HepG2 (cell line): ENCODE data around the gene MAGEB2. TPM values are rescaled to one million over a fixed set of nuclear protein-coding genes. Genes with fewer than 3 reads are reported as not detected.

Source experiments
- ATAC-seq: fragments of 200-7000 bp; cut with Tn5 transposase; 3 replicates; pipeline ENCODE4 v1.9.1; 2020; ENCODE audit warnings: mild to moderate bottlenecking, moderate library complexity
- BruUV-seq: library from RNA; stranded (reverse); fragments of 400-500 nt; replicated peaks from 2 replicates; lab custom pipeline; 2021; lab: Mats Ljungman, UMichigan
- CTCF ChIA-PET: fragments of 300-600 bp; formaldehyde crosslinking; extraction: SDS; loops from one replicate; lab custom pipeline; 2021; ENCODE audit warnings: low total read pairs, inconsistent platforms, low intra/inter-chr PET ratio; lab: Yijun Ruan, JAX
- POLR2A ChIA-PET: fragments of 350-600 bp; sonication (Branson Sonifier 250); formaldehyde crosslinking; loops from one replicate; lab custom pipeline; 2020; ENCODE audit warnings: antibody characterized with exemption, inconsistent platforms; lab: Yijun Ruan, JAX
- DNase-seq: peaks from one replicate; pipeline ENCODE4 v3.0.0-alpha.2; 2015; ENCODE audit warnings: low spot score
- FAIRE-seq: peaks from 3 replicates; lab custom pipeline; 2011; peaks lifted over from hg19 to GRCh38; lab: Jason Lieb, UNC
- H2AFZ ChIP-seq: one replicate; pipeline ENCODE4 v1.6.1; 2011; ENCODE audit warnings: low read length, inconsistent platforms
- H3K27ac ChIP-seq: fragments of 300-600 bp; 3 replicates; pipeline ENCODE4 v1.8.0; 2011; ENCODE audit warnings: mixed run types, mild to moderate bottlenecking, mixed read lengths, low read length, inconsistent platforms; ENCODE audit not compliant: insufficient read depth; ENCODE audit errors: extremely low read length
- H3K27me3 ChIP-seq, 2 experiments: fragments of 200-600 bp in 1 of 2; 2 replicates in 1 of 2; 3 replicates in 1 of 2; pipeline versions ENCODE4 v1.6.0 to v1.8.0; 2011; ENCODE audit warnings: low read length in 2 of 2, mild to moderate bottlenecking in 2 of 2, moderate library complexity in 2 of 2, inconsistent platforms in 1 of 2; ENCODE audit not compliant: insufficient read depth in 2 of 2, control insufficient read depth in 1 of 2
- H3K36me3 ChIP-seq, 2 experiments: fragments of 200-600 bp in 1 of 2; replicated peaks in 1 of 2; 2 replicates in 1 of 2; 3 replicates in 1 of 2; pipeline versions ENCODE4 v1.5.1 to v1.8.0; 2011; ENCODE audit warnings: low read length in 2 of 2, inconsistent platforms in 1 of 2; ENCODE audit not compliant: insufficient read depth in 2 of 2, control insufficient read depth in 1 of 2
- H3K4me1 ChIP-seq: 2 replicates; pipeline ENCODE4 v1.5.1; 2012; ENCODE audit warnings: low read length, inconsistent platforms; ENCODE audit not compliant: insufficient read depth
- H3K4me2 ChIP-seq: 2 replicates; pipeline ENCODE4 v1.6.0; 2011; ENCODE audit warnings: low read depth, low read length, inconsistent platforms
- H3K4me3 ChIP-seq, 3 experiments: fragments of 200-600 bp in 1 of 3; sonication (generic), shearing (Covaris generic) in 1 of 3; replicated peaks in 1 of 3; 2 replicates each; pipeline ENCODE4 v1.5.1; 2011 to 2016; ENCODE audit warnings: low read length in 3 of 3, inconsistent platforms in 2 of 3, low read depth in 2 of 3, mild to moderate bottlenecking in 2 of 3, control low read depth in 1 of 3, mixed read lengths in 1 of 3; ENCODE audit not compliant: insufficient read depth in 1 of 3
- H3K79me2 ChIP-seq: one replicate; pipeline ENCODE4 v1.6.1; 2011; ENCODE audit warnings: low read length, inconsistent platforms; ENCODE audit not compliant: insufficient read depth
- H3K9ac ChIP-seq: 2 replicates; pipeline ENCODE4 v1.6.0; 2011; ENCODE audit warnings: mild to moderate bottlenecking, low read depth, low read length, inconsistent platforms; ENCODE audit not compliant: insufficient read depth
- H3K9me3 ChIP-seq: 2 replicates; pipeline ENCODE4 v1.5.1; 2012; ENCODE audit warnings: mild to moderate bottlenecking, low read length
- H4K20me1 ChIP-seq: 2 replicates; pipeline ENCODE4 v1.6.0; 2011; ENCODE audit warnings: inconsistent platforms, mild to moderate bottlenecking, low read length, moderate library complexity; ENCODE audit not compliant: insufficient read depth
- CTCF ChIP-seq: sonication (generic); formaldehyde crosslinking; IDR thresholded peaks from 2 replicates; pipeline ENCODE4 v1.5.0; 2020; ENCODE audit warnings: mild to moderate bottlenecking, missing genetic modification reagents, moderate library complexity
- GABPA ChIP-seq, 2 experiments: IDR thresholded peaks; 2 replicates each; pipeline ENCODE4 v1.6.1; 2011 to 2016; ENCODE audit warnings: low read depth in 2 of 2, low read length in 1 of 2, missing biosample characterization in 1 of 2, missing genetic modification characterization in 1 of 2
- TCF12 ChIP-seq, 2 experiments: fragments of 450-650 bp in 1 of 2; sonication (generic) in 1 of 2; formaldehyde crosslinking in 1 of 2; IDR thresholded peaks; 2 replicates each; pipeline versions ENCODE4 v1.6.1 to v1.8.0; 2017 to 2022; ENCODE audit warnings: antibody characterized with exemption in 1 of 2, mild to moderate bottlenecking in 1 of 2, missing genetic modification reagents in 1 of 2, moderate library complexity in 1 of 2
- ZBTB33 ChIP-seq: sonication (generic); formaldehyde crosslinking; IDR thresholded peaks from 2 replicates; pipeline ENCODE4 v1.4.0; 2020; ENCODE audit warnings: missing genetic modification reagents
- WGBS: methylation state at CpG from one replicate; pipeline ENCODE4 v1.1.6; 2017; ENCODE audit warnings: low lambda C conversion rate; 5-methylcytosine and 5-hydroxymethylcytosine counted together
- in situ Hi-C: cut with HindIII; loops from 2 replicates; pipeline ENCODE4 v1.10.0; 2017; ENCODE audit warnings: low pct_unique_long_range_greater_than_20kb; ENCODE audit not compliant: extremely low pct_ligation_motif_present
- intact Hi-C: fragments of 100-400 bp; cut with micrococcal nuclease; formaldehyde crosslinking; loops from one replicate; pipeline ENCODE4 v1.10.0; 2022; ENCODE audit not compliant: unreplicated experiment
- polyA plus RNA-seq, 8 experiments: library from polyadenylated mRNA; depleted of rRNA in 3 of 8; stranded (reverse) in 7 of 8; unstranded in 1 of 8; fragments of >200 nt; fragmentation: Illumina TruSeq in 4 of 8; extraction: Trizol in 4 of 8; gene quantifications; 2 replicates each; pipeline versions ENCODE4 v1.2.1 to v1.2.3, GENCODE V29; 2011 to 2016; ENCODE audit warnings: low read depth in 4 of 8, missing spikeins in 1 of 8, mixed read lengths in 1 of 8; ENCODE audit not compliant: insufficient read depth in 1 of 8
- total RNA-seq, 5 experiments: library from RNA; depleted of rRNA; stranded (reverse); fragments of >200 nt; fragmentation: Illumina TruSeq; extraction: Trizol; gene quantifications; 2 replicates each; pipeline ENCODE4 v1.2.3, GENCODE V29; 2016; ENCODE audit warnings: low read depth in 1 of 5

The MAGEB2 gene
- total and polyA plus RNA-seq, 2 of the 13 experiments (the other 11 are each of a cell fraction or from before 2014, with no cell fraction given): not detected

GRCh38 chrX:30246769-30247489 lies 31.6 kb downstream of the MAGEB2 start, which contains the start of gene MAGEB1:
Gene MAGEB1 (plus strand): TSS chrX:30247146. CDS start chrX:30250494, 3,348 bp downstream.
- Histone ChIP-seq H3K27ac (no peak within 1 kb of the TSS), H3K9ac (no peak within 1 kb of the TSS), H2AFZ (no peak within 1 kb of the TSS), H3K79me2 (no peaks in the 10 kb centered on the region), H3K4me2 (peak within 1 kb of the TSS; percentile 7; the same call in 1 of the 2 replicates), H4K20me1 (no peaks in the 10 kb centered on the region), H3K36me3 (no peaks in the 10 kb centered on the region), H3K4me1 (no peaks in the 10 kb centered on the region), H3K9me3 (no peaks in the 10 kb centered on the region), H3K4me3 (no peak within 1 kb of the TSS), H3K27me3 (no peaks in the 10 kb centered on the region)
- POLR2A ChIA-PET: no interaction called here
- intact Hi-C loops (no loop called here), in situ Hi-C loops (no loop called here)
- no peak for FAIRE-seq
- CTCF ChIA-PET: no interaction called here
- no TSS peak for BruUV-seq
- TF ChIP-seq ZBTB33 (CRISPR knock-in tag) (0 out of 2 replicates have a peak, but pooled peaks have one; percentile 37), CTCF (CRISPR knock-in tag) (0 out of 2 replicates have a peak, but pooled peaks have one; percentile 9), TCF12 (IDR thresholded peaks at IDR 0.05) (no peak), TCF12 (CRISPR knock-in tag; IDR thresholded peaks at IDR 0.05) (no peak), GABPA (IDR thresholded peaks at IDR 0.05; ENCODE audit: low read depth, low read length) (0 out of 2 replicates have a peak, but pooled peaks have one; percentile 11), GABPA (CRISPR knock-in tag; IDR thresholded peaks at IDR 0.05; ENCODE audit: low read depth) (no peak)
- peak; percentile 85 for ATAC-seq
- peak; percentile 8 for DNase-seq
- 93% methylated on average over 2 of the region's 38 CpGs for WGBS
